GM12873 (cell line): ENCODE data around the gene NSUN7.

Experiments used
- TF ChIP-seq, protein P1 (sequence below): IDR thresholded peaks from 2 replicates; pipeline ENCODE4 v1.5.1; 2012; ENCODE audit warnings: low read depth, mild to moderate bottlenecking, moderate library complexity, low read length, control low read depth; ENCODE audit not compliant: insufficient read depth; ENCODE audit errors: missing control alignments

Gene NSUN7

DNA sequence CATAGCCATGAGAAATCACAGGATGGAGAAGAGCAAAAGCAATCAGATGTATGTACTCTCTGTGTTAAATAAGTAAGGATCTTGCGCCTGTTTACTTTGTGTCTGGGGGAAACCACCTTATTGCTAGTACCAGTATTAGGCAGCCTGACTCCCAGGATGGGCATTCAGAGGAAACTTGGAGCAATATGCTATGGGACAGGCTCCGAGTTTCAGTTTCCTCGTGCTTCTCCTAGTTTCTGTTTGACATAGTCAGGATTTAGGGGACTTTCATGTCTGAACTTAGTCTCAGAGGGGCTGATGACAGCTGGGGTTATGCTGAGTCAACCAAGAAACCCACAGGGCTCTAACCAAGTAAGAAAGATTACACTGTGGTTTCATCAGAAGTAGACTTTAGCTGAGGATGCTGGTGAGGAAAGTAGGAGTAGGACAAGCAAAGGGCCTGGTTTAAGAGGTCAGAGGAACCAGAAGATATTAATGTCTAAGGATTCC, 13.5 kb downstream of the NSUN7 start:
- TF ChIP-seq, protein P1, sequence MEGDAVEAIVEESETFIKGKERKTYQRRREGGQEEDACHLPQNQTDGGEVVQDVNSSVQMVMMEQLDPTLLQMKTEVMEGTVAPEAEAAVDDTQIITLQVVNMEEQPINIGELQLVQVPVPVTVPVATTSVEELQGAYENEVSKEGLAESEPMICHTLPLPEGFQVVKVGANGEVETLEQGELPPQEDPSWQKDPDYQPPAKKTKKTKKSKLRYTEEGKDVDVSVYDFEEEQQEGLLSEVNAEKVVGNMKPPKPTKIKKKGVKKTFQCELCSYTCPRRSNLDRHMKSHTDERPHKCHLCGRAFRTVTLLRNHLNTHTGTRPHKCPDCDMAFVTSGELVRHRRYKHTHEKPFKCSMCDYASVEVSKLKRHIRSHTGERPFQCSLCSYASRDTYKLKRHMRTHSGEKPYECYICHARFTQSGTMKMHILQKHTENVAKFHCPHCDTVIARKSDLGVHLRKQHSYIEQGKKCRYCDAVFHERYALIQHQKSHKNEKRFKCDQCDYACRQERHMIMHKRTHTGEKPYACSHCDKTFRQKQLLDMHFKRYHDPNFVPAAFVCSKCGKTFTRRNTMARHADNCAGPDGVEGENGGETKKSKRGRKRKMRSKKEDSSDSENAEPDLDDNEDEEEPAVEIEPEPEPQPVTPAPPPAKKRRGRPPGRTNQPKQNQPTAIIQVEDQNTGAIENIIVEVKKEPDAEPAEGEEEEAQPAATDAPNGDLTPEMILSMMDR = no peak

DNA sequence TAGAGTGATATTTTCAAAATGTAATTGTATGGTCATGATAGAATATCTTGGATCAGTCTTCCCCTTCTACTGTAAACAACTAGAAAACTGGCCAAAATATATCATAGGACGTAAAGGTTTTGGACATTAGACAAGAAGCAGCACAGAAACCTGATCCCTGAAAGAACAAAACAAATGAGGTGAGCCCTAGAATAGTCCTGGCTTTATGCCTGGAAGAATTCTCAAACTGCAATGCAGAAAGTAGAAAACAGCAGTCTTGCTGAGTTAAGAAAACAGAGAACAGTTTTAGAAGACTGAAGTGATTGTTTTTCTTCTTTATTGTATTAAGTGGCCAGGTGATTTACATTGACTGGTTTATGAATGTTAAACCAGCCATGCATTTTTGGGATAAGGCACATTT, 19.5 kb downstream of the NSUN7 start:
- TF ChIP-seq, protein P1 = no peak

DNA sequence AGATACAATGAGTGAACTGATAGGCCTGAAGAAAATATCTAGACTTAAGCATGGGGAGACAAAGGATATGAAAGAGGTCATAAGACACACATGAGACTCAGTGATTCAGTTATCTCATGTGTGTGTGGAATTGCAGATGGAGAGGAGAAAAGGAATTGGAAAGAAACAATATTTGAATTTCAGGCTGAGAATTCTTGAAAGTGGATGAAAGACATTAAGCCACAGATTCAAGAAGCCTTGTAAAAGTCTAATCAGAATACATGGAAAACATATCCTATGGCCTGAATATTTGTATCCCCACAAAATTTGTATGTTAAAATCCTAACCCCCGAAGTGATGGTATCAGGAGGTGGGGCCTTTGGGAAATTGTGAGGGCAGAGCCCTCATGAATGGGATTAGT, 28.3 kb downstream of the NSUN7 start:
- TF ChIP-seq, protein P1 = no peak

DNA sequence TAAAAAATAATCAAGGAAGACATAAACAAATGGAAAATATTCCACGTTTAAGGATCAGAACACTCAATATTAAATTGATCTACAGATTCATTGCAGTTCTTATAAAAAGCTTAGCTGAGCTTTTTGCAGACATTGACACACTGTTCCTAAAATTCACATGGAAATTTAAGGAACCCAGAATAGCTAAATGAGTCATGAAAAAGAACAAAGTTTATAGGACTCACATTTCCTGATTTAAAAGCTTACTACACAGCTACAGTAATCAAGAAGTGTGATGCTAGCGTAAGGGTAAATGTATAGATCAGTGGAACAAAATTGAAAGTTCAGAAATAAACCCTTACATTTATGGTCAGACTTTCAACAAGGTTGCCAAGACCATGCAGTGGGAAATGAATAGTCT, 33.1 kb downstream of the NSUN7 start:
- TF ChIP-seq, protein P1 = no peak

DNA sequence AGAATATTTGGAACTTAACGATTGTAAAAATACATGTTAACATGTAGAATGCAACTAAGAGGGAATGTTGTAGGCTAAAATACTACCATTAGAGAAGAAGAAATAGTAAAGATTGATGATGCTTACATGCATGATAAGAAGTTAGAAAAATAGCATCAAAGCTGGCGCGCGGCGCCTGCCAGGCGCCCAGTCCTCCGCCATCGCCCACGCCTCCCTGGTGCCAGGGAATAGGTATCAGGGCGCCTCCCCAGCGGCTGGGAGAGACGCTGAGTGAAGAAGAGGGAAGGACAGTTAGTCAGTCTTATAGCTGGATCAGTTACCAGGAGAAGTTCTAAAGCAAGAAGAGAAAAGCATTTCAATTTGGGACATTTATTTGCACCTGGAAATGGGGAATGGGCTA, 36.0 kb downstream of the NSUN7 start:
- TF ChIP-seq, protein P1 = no peak

DNA sequence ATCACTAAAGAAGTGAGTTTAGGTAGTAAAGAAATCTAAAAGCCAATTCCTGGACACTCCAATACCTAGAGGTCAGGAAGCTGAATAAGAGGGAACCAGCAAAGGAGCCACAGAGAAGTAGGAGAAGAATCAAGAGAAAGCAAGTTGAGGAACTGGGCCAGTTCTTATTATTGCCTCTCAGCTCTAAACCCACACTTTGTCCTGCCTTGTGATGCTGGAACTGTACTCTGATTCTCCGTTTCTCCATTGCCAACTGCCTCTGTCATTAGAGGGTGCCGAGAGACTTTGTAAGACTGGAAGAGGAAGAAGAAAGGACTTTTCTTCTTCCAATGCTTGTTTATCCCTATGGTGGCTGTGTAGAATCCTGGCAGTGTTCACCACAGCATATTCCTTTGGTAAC, 38.6 kb downstream of the NSUN7 start:
- TF ChIP-seq, protein P1 = no peak

DNA sequence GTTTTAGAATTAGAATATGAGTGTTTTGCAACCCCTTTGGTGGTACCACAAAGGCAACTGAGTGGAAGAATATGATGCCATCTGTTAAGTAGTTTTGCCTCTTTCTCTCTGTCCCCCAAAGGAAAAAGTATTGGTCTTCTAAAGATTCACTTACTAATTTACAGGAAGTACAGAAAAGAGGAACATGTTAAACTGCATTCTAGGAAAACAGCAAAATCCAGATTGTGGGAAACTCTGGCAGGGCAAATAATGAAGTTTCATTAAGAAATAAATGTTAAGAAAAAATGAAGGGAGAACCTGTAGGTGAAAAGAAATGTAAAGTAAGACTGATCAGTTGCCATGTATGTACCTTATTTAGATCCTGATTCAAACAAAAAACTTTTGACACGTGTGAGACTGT, 39.3 kb downstream of the NSUN7 start:
- TF ChIP-seq, protein P1 = no peak
